Measurements from ENCODE around the gene LRIG1.

GRCh38 chr3:66531256-66531655 is 30.4 kb upstream of the LRIG1 start:
- TF ChIP-seq, protein P1, sequence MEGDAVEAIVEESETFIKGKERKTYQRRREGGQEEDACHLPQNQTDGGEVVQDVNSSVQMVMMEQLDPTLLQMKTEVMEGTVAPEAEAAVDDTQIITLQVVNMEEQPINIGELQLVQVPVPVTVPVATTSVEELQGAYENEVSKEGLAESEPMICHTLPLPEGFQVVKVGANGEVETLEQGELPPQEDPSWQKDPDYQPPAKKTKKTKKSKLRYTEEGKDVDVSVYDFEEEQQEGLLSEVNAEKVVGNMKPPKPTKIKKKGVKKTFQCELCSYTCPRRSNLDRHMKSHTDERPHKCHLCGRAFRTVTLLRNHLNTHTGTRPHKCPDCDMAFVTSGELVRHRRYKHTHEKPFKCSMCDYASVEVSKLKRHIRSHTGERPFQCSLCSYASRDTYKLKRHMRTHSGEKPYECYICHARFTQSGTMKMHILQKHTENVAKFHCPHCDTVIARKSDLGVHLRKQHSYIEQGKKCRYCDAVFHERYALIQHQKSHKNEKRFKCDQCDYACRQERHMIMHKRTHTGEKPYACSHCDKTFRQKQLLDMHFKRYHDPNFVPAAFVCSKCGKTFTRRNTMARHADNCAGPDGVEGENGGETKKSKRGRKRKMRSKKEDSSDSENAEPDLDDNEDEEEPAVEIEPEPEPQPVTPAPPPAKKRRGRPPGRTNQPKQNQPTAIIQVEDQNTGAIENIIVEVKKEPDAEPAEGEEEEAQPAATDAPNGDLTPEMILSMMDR (conservative IDR thresholded peaks at IDR 0.05; ENCODE audit: low read depth, low read length) = no peak
- no peak for TF ChIP-seq EZH2 (IDR thresholded peaks at IDR 0.05; ENCODE audit: borderline replicate concordance, low read depth, low read length, poor library complexity, severe bottlenecking)

Data from A673 (cell line).